HG02943 (cell line): ENCODE measurements around the gene TNFRSF6B.
"Not testable (repeated sequence)": the region's sequence is repeated elsewhere in the genome, so short reads cannot be mapped to it uniquely, and the experiment has no call there.

Experiments used
- ATAC-seq: cut with Tn5 transposase; IDR thresholded peaks from one replicate; pipeline ENCODE4 v1.9.1; 2021; ENCODE audit warnings: mild to moderate bottlenecking, low read depth, moderate library complexity; ENCODE audit not compliant: unreplicated experiment

The TNFRSF6B gene

DNA sequence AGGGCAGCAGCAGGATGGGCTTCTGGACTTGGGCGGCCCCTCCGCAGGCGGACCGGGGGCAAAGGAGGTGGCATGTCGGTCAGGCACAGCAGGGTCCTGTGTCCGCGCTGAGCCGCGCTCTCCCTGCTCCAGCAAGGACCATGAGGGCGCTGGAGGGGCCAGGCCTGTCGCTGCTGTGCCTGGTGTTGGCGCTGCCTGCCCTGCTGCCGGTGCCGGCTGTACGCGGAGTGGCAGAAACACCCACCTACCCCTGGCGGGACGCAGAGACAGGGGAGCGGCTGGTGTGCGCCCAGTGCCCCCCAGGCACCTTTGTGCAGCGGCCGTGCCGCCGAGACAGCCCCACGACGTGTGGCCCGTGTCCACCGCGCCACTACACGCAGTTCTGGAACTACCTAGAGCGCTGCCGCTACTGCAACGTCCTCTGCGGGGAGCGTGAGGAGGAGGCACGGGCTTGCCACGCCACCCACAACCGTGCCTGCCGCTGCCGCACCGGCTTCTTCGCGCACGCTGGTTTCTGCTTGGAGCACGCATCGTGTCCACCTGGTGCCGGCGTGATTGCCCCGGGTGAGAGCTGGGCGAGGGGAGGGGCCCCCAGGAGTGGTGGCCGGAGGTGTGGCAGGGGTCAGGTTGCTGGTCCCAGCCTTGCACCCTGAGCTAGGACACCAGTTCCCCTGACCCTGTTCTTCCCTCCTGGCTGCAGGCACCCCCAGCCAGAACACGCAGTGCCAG lies at the start of gene TNFRSF6B:
Gene TNFRSF6B, plus strand, starts transcription at position 25 of the 729 bp plus-strand sequence. Its CDS starts 116 bp downstream, at position 141.
- ATAC-seq = no peak

- ATAC-seq = no peak
Observed at GRCh38 chr20:63648190-63648589, 48.3 kb upstream of the TNFRSF6B start.

DNA sequence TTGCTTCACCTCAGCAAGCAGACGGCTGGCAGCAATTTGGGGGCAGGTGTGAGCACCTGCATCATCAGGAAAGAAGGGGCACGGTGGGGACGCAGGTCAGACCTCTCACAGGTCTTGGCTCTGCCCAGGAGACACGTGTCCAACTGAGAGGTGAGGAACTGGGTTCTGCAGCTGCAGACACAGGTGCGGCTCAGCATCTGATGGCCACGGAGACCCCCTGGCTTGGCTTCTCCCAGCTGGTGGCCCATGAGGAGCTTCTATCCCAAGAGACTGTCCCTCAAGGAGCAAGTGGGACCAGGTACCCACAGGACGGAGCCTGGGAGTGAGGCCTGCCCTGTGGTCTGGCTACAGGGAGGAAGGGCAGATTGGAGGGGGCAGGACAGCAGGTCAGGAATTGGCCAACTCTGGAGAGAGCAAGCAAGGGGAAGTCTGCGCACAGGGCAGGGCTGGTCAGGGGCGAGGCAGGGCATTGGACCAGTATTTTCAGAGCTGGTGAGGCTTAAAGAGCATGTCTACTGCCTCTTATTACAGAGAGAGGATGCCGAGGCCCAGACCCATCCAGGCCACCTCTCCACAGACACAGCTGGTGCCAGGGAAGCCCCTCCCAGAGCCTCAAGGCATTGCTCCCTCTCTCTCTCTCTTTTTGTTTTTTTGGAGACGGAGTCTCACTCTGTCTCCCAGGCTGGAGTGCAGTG lies 47.4 kb upstream of the TNFRSF6B start:
- no peak for ATAC-seq

GRCh38 chr20:63650486-63650885 lies 46.0 kb upstream of the TNFRSF6B start:
- ATAC-seq = not testable (repeated sequence)

DNA sequence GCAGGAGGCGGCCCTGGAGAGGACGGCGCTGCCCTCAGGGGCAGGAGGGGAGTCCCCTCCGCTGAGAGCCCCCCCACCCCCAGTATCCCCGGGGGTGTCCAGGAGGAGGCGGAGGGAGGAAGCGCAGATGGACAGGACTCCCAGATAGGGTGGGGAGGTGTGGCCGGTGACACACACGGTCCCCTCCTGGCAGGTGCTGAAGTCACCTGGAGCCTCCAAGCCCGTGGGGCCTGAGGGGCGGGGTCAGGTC lies 44.6 kb upstream of the TNFRSF6B start:
- ATAC-seq = no peak

DNA sequence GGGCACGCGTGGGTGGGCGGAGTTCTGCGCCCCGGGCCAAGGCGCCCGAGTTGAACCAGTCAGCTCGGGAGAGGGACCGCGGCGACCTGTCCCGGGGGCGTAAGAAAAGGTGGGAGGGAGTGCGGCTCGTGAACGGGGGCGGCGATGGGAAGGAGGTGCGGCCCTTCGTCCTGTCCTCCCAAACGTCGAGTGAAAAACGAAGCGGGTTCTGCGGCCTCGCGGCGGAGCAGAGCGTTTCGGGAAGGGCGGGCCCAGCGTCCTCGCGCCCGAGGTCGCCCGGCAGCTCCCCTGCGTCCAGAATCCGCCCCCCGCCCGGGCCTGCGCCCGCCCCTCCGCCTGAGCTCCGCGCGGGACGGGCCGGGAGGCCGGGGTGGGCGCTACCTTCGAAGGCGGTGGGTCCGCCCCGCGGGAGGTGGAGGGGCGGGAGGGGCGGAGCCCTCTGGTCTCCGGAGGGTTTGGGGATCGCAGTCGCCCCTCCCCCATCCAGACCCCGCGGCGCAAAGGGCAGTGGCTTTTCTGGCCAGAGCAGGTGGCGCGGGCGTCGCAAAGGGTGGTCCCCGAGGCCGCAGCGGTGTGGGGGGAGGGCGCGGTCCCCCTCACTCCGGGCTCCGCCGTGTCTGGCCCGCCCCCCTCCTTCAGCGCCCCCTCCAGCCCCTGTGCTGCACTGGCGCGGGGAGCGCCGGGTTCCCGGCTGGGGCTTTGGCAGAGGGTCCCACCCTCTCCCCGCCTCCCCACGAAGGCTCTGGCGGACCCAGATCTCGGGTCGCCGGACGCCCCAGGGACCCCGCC lies 44.1 kb upstream of the TNFRSF6B start:
- ATAC-seq = no peak

GRCh38 chr20:63653041-63653973 lies 43.1 kb upstream of the TNFRSF6B start, which contains the start of gene STMN3:
Gene STMN3 (minus strand): TSS chr20:63653424. CDS start chr20:63653345, 79 bp downstream.
- ATAC-seq = no peak

- ATAC-seq = no peak
Observed at GRCh38 chr20:63653974-63654668, 42.3 kb upstream of the TNFRSF6B start.

DNA sequence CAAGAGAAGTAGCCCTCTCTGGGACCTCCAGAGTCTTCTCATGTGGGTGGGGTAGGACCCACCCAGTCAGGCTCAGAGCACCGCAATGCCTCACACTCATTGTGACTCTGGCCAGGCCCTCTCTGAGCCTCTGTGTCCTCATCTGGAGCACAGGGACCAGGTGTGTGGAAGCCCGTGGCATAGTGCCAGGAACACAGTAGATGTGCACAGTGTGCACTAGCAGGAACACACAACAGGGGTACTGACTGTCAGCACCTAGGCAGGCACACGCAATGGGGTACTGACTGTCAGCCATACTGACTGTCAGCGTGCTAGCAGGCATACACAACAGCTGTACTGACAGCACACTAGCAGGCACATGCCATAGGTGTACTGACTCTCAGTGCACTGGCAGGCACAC lies 41.2 kb upstream of the TNFRSF6B start:
- no peak for ATAC-seq

DNA sequence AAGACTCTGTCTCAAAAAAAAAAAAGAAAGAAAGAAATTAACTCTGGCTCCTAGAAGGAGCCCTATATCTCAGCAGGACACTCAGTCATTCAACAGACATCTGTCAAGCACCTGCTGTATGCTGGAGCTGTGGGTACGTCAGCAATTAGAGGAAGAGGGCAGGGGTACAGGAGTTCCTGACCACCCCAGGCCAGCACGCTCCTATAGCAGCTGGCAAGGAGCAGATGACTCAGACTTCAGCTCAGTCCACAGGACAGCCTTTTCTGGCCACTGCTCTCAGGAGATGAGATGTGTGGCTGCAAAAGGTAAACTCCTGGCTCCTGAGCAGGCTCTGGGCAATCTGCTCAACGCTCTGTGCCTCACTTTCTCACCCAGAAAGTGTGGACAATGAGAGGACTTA lies 40.0 kb upstream of the TNFRSF6B start:
- ATAC-seq = no peak

DNA sequence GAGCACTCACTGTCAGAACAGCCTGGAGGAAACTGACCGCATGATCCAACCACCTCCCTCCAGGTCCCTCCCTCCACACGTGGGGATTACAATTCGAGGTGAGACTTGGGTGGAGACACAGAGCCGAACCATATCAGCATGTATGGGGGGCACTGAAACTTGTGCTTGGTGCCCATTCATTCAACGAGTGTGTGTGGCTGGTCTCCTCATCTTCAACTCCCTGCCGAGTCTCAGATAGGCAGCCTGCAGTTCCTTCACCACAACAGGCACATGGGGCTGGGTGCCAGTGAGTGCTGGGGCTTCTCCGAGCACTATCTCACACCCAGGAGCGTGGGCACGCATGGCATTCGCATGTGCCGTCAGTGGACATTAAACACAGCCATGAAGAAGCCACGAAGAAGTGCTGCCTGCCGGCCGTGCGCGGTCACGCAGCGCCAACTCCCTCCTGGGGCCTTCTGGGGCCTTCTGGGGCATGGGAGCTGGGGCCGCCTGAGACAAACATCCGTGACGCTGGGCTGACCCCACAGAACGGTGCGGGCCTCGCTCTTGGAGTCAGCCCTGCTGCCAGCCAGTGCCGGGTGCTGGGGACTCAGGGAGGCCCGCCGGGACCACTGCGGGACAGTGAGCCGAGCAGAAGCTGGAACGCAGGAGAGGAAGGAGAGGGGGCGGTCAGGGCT lies 39.1 kb upstream of the TNFRSF6B start:
- no peak for ATAC-seq

DNA sequence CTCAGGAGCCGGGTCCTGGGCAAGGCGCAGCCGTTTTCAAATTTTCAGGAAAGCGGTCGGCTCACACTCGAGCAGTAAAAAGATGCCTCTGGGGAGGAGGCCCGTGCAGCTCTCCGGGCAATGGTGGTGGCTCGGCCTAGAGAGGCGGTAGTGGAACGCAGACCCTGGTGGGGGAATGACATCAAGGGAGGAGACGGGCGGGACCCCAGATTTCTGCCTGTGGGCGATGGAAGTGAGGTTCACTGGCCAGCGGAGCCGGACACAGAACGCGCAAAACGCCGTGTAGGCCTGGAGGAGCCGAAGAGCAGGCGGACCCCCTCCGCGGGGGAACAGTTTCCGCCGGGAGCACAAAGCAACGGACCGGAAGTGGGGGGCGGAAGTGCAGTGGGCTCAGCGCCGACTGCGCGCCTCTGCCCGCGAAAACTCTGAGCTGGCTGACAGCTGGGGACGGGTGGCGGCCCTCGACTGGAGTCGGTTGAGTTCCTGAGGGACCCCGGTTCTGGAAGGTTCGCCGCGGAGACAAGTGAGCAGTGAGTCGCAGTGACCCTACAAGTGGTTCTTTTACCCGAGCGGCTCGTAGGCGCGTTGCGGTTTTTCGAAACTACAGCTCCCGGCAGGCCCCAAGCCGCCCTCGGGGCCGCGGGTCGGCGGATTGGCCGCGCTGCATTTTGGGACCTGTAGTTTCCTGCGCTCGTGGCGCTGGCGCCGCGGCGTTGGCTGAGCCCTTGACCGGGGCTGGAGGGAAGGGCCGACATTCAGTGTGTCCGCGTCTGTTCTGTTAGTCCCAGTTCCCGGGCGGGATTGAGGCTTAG lies 38.3 kb upstream of the TNFRSF6B start, which contains the start of gene RTEL1:
Gene RTEL1, plus strand, starts transcription at position 376 of the 812 bp plus-strand sequence. CDS start 1,091 bp downstream, outside the sequence.
- peak; percentile 74 for ATAC-seq

DNA sequence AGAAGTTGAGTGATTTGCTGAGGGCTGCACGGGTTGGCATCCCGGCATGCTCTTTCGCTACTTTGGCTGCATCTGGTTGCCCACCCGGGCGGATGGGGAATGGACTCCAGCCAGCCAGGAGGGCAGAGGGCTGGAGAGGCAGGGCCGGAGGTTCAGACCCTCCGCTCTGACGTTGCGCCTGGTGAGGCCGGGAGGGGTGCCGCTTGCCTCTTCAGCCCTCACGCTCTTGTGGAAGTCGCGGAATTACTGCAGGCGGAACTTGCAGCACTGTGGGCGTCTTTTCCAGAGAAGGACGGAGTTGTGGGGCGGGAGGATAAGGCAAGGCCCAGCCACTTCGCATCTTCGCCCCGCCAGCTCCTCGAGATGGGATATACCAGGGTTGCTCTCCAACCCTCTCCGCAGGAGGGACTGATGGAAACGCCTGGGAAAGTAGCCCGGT lies 37.7 kb upstream of the TNFRSF6B start:
- peak; percentile 21 for ATAC-seq

DNA sequence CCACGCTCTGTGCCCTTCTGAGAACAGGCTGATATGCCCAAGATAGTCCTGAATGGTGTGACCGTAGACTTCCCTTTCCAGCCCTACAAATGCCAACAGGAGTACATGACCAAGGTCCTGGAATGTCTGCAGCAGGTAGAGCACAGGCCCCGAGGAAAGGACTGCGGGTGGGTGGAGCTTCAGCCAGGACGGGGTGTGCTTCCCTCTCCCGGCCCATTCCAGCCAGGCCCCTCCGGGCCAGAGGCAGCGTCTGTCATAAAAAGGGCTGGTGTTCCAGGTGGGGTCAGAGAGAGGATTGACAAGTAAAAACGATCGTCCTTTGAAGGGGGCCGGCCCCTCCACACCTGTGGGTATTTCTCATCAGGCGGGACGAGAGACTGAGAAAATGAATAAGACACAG lies 37.1 kb upstream of the TNFRSF6B start:
- no peak for ATAC-seq

- ATAC-seq = not testable (repeated sequence)
Observed at GRCh38 chr20:63660174-63660573, 36.3 kb upstream of the TNFRSF6B start.

DNA sequence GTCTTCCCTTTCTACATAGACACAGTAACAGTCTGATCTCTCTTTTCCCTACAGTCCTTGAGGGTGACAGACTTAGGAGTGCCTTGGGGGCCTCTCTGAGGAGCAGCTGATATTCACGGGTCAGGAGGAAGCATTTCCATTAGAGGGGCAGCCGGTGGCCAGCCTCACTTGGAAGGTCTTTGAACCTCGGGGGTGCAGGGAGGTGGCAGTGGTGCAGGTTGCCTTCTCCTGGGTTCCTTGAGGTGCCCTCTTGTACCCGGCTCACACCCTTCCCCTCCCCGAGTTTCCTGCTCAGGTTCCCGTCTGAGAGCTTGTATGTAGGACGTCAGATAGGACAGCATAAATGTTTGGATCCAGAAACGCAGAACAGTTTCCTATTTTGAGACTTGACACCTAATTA lies 35.8 kb upstream of the TNFRSF6B start:
- ATAC-seq = no peak

- no peak for ATAC-seq
Observed at GRCh38 chr20:63661108-63661507, 35.3 kb upstream of the TNFRSF6B start.
